Measurements from ENCODE around the gene MKNK1.

MKNK1 gene

DNA sequence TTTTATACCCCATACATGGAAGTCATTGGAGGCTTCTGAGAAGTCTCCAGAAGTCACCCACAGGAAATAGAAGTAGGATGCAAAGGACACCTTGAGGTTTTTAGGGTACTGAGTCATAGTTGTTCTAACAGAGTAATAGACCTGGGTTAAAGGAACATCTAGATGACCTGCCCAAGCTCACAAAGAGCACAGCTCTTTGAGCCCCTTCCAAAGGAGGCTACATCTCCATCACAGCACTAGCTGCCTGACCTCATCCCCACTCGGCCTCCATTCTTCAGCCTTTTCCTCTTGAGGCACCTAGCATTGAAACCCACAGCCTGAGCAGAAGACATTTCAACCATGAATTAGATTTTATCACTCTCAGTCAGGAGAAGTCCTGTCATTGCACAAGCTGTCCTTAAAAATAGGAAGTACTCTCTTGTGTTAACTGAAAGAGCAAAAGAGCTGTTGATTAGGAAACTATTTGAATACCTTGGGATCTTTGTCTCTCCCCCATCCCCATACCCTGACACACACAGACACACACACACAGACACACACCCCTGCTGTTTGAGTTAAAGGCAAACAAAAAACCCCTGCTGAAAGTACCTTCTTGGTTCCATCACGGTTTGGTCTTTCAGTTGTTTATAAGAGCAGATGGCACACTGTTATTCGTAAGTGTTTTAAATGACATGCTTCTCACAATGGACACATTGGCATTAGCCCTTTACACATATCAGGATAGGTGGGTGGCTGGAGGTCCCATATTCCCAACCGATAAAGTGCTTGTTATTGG is 22.2 kb downstream of the MKNK1 start:
- CTCF ChIA-PET = interaction anchor here (1.3 kb wide), 1 partner anchor 52 kb away, joined by 3 read pairs; no protein-coding TSS in a partner anchor
- Histone ChIP-seq H3K27ac (ENCODE audit: extremely low read depth, low read depth, low read length) (no peak overlapping the region), H3K4me3 (ENCODE audit: low read depth, low read length) (no peak overlapping the region), H3K4me1 (ENCODE audit: control insufficient read depth, insufficient read depth, low read length) (no peaks in the 10 kb centered on the region), H3K9me3 (ENCODE audit: control insufficient read depth, insufficient read depth, low read depth, low read length) (no peaks in the 10 kb centered on the region), H3K36me3 (ENCODE audit: control insufficient read depth in 2 of 2, insufficient read depth in 1 of 2, low read length in 2 of 2) (peaks cover 9 to 83% of the 10 kb centered on the region in 2 experiments; a peak in 2 of 3 replicates)
- TF ChIP-seq, protein P1, sequence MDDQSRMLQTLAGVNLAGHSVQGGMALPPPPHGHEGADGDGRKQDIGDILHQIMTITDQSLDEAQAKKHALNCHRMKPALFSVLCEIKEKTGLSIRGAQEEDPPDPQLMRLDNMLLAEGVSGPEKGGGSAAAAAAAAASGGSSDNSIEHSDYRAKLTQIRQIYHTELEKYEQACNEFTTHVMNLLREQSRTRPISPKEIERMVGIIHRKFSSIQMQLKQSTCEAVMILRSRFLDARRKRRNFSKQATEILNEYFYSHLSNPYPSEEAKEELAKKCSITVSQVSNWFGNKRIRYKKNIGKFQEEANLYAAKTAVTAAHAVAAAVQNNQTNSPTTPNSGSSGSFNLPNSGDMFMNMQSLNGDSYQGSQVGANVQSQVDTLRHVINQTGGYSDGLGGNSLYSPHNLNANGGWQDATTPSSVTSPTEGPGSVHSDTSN (CRISPR knock-in tag; IDR thresholded peaks at IDR 0.05) = no peak
- TF ChIP-seq ZNF560 (tag by site-specific recombination; IDR thresholded peaks at IDR 0.05; ENCODE audit: borderline replicate concordance) = no peak
- TF ChIP-seq, protein P2, sequence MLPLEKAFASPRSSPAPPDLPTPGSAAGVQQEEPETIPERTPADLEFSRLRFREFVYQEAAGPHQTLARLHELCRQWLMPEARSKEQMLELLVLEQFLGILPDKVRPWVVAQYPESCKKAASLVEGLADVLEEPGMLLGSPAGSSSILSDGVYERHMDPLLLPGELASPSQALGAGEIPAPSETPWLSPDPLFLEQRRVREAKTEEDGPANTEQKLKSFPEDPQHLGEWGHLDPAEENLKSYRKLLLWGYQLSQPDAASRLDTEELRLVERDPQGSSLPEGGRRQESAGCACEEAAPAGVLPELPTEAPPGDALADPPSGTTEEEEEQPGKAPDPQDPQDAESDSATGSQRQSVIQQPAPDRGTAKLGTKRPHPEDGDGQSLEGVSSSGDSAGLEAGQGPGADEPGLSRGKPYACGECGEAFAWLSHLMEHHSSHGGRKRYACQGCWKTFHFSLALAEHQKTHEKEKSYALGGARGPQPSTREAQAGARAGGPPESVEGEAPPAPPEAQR (tag by site-specific recombination; IDR thresholded peaks at IDR 0.05) = no peak
- TF ChIP-seq ZNF2 (tag by site-specific recombination; IDR thresholded peaks at IDR 0.05) = no peak
- POLR2A ChIA-PET = no interaction called here

DNA sequence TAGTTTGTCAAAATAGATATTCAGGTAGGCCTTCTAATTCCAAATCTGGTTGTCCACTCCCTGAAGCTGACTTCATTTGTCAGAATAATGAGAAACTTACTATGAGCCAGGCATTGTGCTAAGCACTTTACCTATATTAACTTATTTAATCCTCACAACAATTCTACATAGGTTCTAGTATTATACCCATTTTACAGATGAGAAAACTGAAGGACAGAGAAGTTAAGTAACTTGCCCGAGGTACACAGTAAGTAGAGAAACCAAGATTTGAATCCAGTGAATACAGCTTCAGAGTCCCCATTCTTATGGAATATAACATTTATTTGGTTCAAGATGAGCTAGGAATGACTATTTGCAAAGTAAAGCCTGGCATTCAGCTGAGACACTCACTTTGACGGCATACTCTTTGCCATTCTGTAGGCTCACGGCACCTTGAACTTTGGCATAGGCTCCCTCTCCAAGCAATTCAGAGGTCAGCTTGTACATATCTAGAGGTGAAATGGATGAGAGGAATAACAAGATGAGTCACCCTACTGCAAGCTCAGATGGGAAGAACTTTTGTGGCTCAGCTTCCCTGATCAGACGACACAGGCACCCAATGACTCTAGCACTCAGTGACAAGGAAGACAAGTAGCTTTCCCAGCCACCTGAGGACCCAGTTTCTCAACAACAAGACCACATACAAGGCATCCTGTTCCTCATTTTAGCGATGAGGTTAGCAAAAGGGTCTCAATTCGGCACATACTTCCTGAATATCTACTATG is 23.7 kb downstream of the MKNK1 start:
- no peak overlapping the region for H3K4me3 ChIP-seq (ENCODE audit: low read depth, low read length)
- ChIA-PET POLR2A (interaction anchor here (0.8 to 1.2 kb wide), 2 partner anchors 24 kb away, joined by 3 to 4 read pairs; partner anchors contain the start of gene MKNK1), CTCF (no interaction called here)
- H3K4me1 ChIP-seq (ENCODE audit: control insufficient read depth, insufficient read depth, low read length) = peaks cover 2% of the 10 kb centered on the region; the same call in 1 of the 2 replicates
- no peaks in the 10 kb centered on the region for H3K9me3 ChIP-seq (ENCODE audit: control insufficient read depth, insufficient read depth, low read depth, low read length)
- no peak overlapping the region for H3K27ac ChIP-seq (ENCODE audit: extremely low read depth, low read depth, low read length)
- TF ChIP-seq ZFP69B (tag by site-specific recombination; IDR thresholded peaks at IDR 0.05) = no peak
- no peak for TF ChIP-seq KLF9 (tag by site-specific recombination; IDR thresholded peaks at IDR 0.05; ENCODE audit: low read depth)
- no peak for TF ChIP-seq ZNF776 (tag by site-specific recombination; IDR thresholded peaks at IDR 0.05; ENCODE audit: borderline replicate concordance)
- no peak for TF ChIP-seq ZNF324 (tag by site-specific recombination; IDR thresholded peaks at IDR 0.05)
- TF ChIP-seq, protein P3, sequence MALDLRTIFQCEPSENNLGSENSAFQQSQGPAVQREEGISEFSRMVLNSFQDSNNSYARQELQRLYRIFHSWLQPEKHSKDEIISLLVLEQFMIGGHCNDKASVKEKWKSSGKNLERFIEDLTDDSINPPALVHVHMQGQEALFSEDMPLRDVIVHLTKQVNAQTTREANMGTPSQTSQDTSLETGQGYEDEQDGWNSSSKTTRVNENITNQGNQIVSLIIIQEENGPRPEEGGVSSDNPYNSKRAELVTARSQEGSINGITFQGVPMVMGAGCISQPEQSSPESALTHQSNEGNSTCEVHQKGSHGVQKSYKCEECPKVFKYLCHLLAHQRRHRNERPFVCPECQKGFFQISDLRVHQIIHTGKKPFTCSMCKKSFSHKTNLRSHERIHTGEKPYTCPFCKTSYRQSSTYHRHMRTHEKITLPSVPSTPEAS (tag by site-specific recombination; IDR thresholded peaks at IDR 0.05) = no peak
- TF ChIP-seq ZNF121 (tag by site-specific recombination; IDR thresholded peaks at IDR 0.05) = no peak
- TF ChIP-seq ZNF530 (tag by site-specific recombination; IDR thresholded peaks at IDR 0.05; ENCODE audit: low read depth) = no peak
- no peak for TF ChIP-seq ZFP3 (tag by site-specific recombination; IDR thresholded peaks at IDR 0.05; ENCODE audit: low read depth)
- TF ChIP-seq ZNF211 (tag by site-specific recombination; IDR thresholded peaks at IDR 0.05; ENCODE audit: low read depth) = no peak
- TF ChIP-seq, protein P4, sequence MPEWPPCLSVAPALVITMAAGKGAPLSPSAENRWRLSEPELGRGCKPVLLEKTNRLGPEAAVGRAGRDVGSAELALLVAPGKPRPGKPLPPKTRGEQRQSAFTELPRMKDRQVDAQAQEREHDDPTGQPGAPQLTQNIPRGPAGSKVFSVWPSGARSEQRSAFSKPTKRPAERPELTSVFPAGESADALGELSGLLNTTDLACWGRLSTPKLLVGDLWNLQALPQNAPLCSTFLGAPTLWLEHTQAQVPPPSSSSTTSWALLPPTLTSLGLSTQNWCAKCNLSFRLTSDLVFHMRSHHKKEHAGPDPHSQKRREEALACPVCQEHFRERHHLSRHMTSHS (tag by site-specific recombination; IDR thresholded peaks at IDR 0.05) = no peak
- TF ChIP-seq, protein P5, sequence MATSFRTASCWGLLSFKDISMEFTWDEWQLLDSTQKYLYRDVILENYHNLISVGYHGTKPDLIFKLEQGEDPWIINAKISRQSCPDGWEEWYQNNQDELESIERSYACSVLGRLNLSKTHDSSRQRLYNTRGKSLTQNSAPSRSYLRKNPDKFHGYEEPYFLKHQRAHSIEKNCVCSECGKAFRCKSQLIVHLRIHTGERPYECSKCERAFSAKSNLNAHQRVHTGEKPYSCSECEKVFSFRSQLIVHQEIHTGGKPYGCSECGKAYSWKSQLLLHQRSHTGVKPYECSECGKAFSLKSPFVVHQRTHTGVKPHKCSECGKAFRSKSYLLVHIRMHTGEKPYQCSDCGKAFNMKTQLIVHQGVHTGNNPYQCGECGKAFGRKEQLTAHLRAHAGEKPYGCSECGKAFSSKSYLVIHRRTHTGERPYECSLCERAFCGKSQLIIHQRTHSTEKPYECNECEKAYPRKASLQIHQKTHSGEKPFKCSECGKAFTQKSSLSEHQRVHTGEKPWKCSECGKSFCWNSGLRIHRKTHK (tag by site-specific recombination; IDR thresholded peaks at IDR 0.05) = no peak
- TF ChIP-seq ZNF155 (tag by site-specific recombination; IDR thresholded peaks at IDR 0.05) = no peak
- TF ChIP-seq KLF7 (tag by site-specific recombination; IDR thresholded peaks at IDR 0.05; ENCODE audit: borderline replicate concordance) = no peak
- TF ChIP-seq, protein P6, sequence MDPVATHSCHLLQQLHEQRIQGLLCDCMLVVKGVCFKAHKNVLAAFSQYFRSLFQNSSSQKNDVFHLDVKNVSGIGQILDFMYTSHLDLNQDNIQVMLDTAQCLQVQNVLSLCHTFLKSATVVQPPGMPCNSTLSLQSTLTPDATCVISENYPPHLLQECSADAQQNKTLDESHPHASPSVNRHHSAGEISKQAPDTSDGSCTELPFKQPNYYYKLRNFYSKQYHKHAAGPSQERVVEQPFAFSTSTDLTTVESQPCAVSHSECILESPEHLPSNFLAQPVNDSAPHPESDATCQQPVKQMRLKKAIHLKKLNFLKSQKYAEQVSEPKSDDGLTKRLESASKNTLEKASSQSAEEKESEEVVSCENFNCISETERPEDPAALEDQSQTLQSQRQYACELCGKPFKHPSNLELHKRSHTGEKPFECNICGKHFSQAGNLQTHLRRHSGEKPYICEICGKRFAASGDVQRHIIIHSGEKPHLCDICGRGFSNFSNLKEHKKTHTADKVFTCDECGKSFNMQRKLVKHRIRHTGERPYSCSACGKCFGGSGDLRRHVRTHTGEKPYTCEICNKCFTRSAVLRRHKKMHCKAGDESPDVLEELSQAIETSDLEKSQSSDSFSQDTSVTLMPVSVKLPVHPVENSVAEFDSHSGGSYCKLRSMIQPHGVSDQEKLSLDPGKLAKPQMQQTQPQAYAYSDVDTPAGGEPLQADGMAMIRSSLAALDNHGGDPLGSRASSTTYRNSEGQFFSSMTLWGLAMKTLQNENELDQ (tag by site-specific recombination; IDR thresholded peaks at IDR 0.05; ENCODE audit: low read depth) = no peak
- no peak for TF ChIP-seq ZNF423 (tag by site-specific recombination; IDR thresholded peaks at IDR 0.05)
- peaks cover 9 to 74% of the 10 kb centered on the region in 2 experiments; a peak in 2 of 3 replicates for H3K36me3 ChIP-seq (ENCODE audit: control insufficient read depth in 2 of 2, insufficient read depth in 1 of 2, low read length in 2 of 2)

Data from HEK293 (cell line).